Uterus (tissue), 4 donors: ENCODE data around the gene IRGQ. TPM values are rescaled to one million over a fixed set of nuclear protein-coding genes. Genes with fewer than 3 reads are reported as not detected.

Source experiments
- DNase-seq, 2 donors: peaks; one replicate each; pipeline ENCODE4 v3.0.0-alpha.2; 2019 to 2020
- H3K27ac ChIP-seq, 2 donors: fragments of 200-600 bp; sonication (generic); 1 replicate in 1 of 2; 2 replicates in 1 of 2; pipeline ENCODE4 v1.5.1; 2016 to 2018
- H3K27me3 ChIP-seq, 2 donors: fragments of 200-600 bp; sonication (generic); one replicate each; pipeline ENCODE4 v1.5.1; 2018 to 2019; ENCODE audit warnings: control low read depth in 1 of 2
- H3K36me3 ChIP-seq, 2 donors: fragments of 200-600 bp; sonication (generic); one replicate each; pipeline ENCODE4 v1.5.1; 2019; ENCODE audit warnings: control low read depth in 1 of 2
- H3K4me1 ChIP-seq, 2 donors: fragments of 200-600 bp; sonication (generic); one replicate each; pipeline ENCODE4 v1.5.1; 2018 to 2019; ENCODE audit warnings: control low read depth in 1 of 2
- H3K4me3 ChIP-seq, 2 donors: fragments of 200-600 bp; sonication (generic); 1 replicate in 1 of 2; 2 replicates in 1 of 2; pipeline ENCODE4 v1.5.1; 2018 to 2019; ENCODE audit warnings: mild to moderate bottlenecking in 1 of 2
- H3K9me3 ChIP-seq, 2 donors: fragments of 200-600 bp; sonication (generic); one replicate each; pipeline ENCODE4 v1.5.1; 2019; ENCODE audit warnings: control low read depth in 1 of 2
- CTCF ChIP-seq, 4 experiments: fragments of 200-600 bp in 2 of 4; fragments of 450-650 bp in 2 of 4; sonication (generic) in 2 of 4; IDR thresholded peaks; one replicate each; pipeline ENCODE4 v1.5.1; 2016 to 2019; ENCODE audit warnings: antibody characterized with exemption in 4 of 4, mild to moderate bottlenecking in 2 of 4, moderate library complexity in 1 of 4
- POLR2A ChIP-seq, 2 donors: fragments of 450-650 bp; IDR thresholded peaks; one replicate each; pipeline ENCODE4 v1.6.1; 2016; ENCODE audit warnings: antibody characterized with exemption in 2 of 2, mild to moderate bottlenecking in 1 of 2, moderate library complexity in 1 of 2
- intact Hi-C: fragments of 100-400 bp; cut with DNase I; formaldehyde crosslinking; loops from one replicate; pipeline ENCODE4 v1.15.1; 2023; ENCODE audit warnings: low total_unique reads
- total RNA-seq, 4 donors: library from RNA; depleted of rRNA in 3 of 4; stranded (reverse); fragments of >200 nt in 3 of 4; gene quantifications; one replicate each; pipeline versions ENCODE4 v1.1.0 to v1.2.4, GENCODE V29; 2014 to 2023
- donor health status: DM: yes; HTN: yes; CAD: no.

Gene IRGQ
- 10 to 100 TPM in 2 of 4 donors, 1 to 10 TPM in 2; 4.1 to 31.0 (median 17.2) TPM for total RNA-seq

GRCh38 chr19:43595999-43596841, at the start of gene IRGQ, which contains the start of gene ZNF576:
IRGQ (minus strand) TSS chr19:43596134; CDS start chr19:43595338, 796 bp downstream.
ZNF576 (plus strand) TSS chr19:43596595; CDS start chr19:43597109, 514 bp downstream.
- H3K27me3 ChIP-seq = no peaks in the 10 kb centered on the region
- H3K27ac ChIP-seq = peak within 1 kb of the TSS; percentile 96 to 97
- H3K4me3 ChIP-seq = peak within 1 kb of the TSS; percentile 59 to 64
- H3K9me3 ChIP-seq = no peaks in the 10 kb centered on the region
- intact Hi-C loops = no loop called here
- TF ChIP-seq CTCF (IDR thresholded peaks at IDR 0.05) = peak in 2 of 4 experiments; percentile 37 to 43
- TF ChIP-seq POLR2A (IDR thresholded peaks at IDR 0.05) = peak; percentile 80 to 89
- no peaks in the 10 kb centered on the region for H3K36me3 ChIP-seq
- peak; percentile 100 for DNase-seq
- H3K4me1 ChIP-seq = peaks cover 5 to 20% of the 10 kb centered on the region in 2 donors

- Histone ChIP-seq H3K36me3 (no peaks in the 10 kb centered on the region), H3K4me1 (peaks cover 0 to 11% of the 10 kb centered on the region in 2 donors), H3K4me3 (no peak overlapping the region), H3K27ac (no peak overlapping the region), H3K9me3 (no peaks in the 10 kb centered on the region), H3K27me3 (no peaks in the 10 kb centered on the region)
- no peak for DNase-seq
- intact Hi-C loops = no loop called here
- no peak for TF ChIP-seq POLR2A (IDR thresholded peaks at IDR 0.05)
- TF ChIP-seq CTCF (IDR thresholded peaks at IDR 0.05) = no peak
Measured at GRCh38 chr19:43644181-43644580, 48.2 kb upstream of the IRGQ start.

- no peak for DNase-seq
- Histone ChIP-seq H3K9me3 (no peaks in the 10 kb centered on the region), H3K4me3 (no peak overlapping the region), H3K27me3 (no peaks in the 10 kb centered on the region), H3K36me3 (no peaks in the 10 kb centered on the region), H3K27ac (peak overlapping the region in 1 of 2 donors; percentile 49), H3K4me1 (peaks cover 0 to 13% of the 10 kb centered on the region in 2 donors)
- TF ChIP-seq CTCF (IDR thresholded peaks at IDR 0.05) = no peak
- no peak for TF ChIP-seq POLR2A (IDR thresholded peaks at IDR 0.05)
- intact Hi-C loops = no loop called here
Measured at GRCh38 chr19:43643326-43643725, 47.4 kb upstream of the IRGQ start.

GRCh38 chr19:43642531-43642930, 46.6 kb upstream of the IRGQ start:
- DNase-seq = no peak
- H3K4me3 ChIP-seq = no peak overlapping the region
- intact Hi-C loops = no loop called here
- peaks cover 0 to 13% of the 10 kb centered on the region in 2 donors for H3K4me1 ChIP-seq
- no peaks in the 10 kb centered on the region for H3K36me3 ChIP-seq
- H3K27ac ChIP-seq = peak overlapping the region in 1 of 2 donors; percentile 49
- H3K9me3 ChIP-seq = no peaks in the 10 kb centered on the region
- H3K27me3 ChIP-seq = no peaks in the 10 kb centered on the region
- TF ChIP-seq CTCF (IDR thresholded peaks at IDR 0.05) = no peak
- TF ChIP-seq POLR2A (IDR thresholded peaks at IDR 0.05) = no peak

- DNase-seq = no peak
- intact Hi-C loops = no loop called here
- no peak overlapping the region for H3K27ac ChIP-seq
Measured at GRCh38 chr19:43641333-43641732, 45.4 kb upstream of the IRGQ start.

More at GRCh38 chr19:43641333-43641732, 45.4 kb upstream of the IRGQ start:
- Histone ChIP-seq H3K4me1 (peaks cover 0 to 13% of the 10 kb centered on the region in 2 donors), H3K9me3 (no peaks in the 10 kb centered on the region), H3K27me3 (no peaks in the 10 kb centered on the region), H3K36me3 (no peaks in the 10 kb centered on the region), H3K4me3 (no peak overlapping the region)
- TF ChIP-seq POLR2A (IDR thresholded peaks at IDR 0.05) = no peak
- no peak for TF ChIP-seq CTCF (IDR thresholded peaks at IDR 0.05)
